Stimulated activated CD8-positive, alpha-beta memory T cell treated with anti-CD3 and anti-CD28 coated beads, Interleukin-7, amount 100 ng/mL, for 1 hour (primary cell): ENCODE results near the gene LITAF.
A peak's percentile ranks its signal among the peaks of the same experiment; 100 is the strongest.

ENCODE experiments used
- DNase-seq, 2 donors: peaks; one replicate each; pipeline ENCODE4 v3.0.0-alpha.2; 2020; ENCODE audit warnings: low read depth in 2 of 2

The LITAF gene

GRCh38 chr16:11586856-11587642 is at the start of gene LITAF:
Gene LITAF, minus strand, starts transcription at chr16:11586919. Its CDS starts 30,189 bp downstream, at chr16:11556730.
- peak in 1 of 2 donors; percentile 27 for DNase-seq

DNA sequence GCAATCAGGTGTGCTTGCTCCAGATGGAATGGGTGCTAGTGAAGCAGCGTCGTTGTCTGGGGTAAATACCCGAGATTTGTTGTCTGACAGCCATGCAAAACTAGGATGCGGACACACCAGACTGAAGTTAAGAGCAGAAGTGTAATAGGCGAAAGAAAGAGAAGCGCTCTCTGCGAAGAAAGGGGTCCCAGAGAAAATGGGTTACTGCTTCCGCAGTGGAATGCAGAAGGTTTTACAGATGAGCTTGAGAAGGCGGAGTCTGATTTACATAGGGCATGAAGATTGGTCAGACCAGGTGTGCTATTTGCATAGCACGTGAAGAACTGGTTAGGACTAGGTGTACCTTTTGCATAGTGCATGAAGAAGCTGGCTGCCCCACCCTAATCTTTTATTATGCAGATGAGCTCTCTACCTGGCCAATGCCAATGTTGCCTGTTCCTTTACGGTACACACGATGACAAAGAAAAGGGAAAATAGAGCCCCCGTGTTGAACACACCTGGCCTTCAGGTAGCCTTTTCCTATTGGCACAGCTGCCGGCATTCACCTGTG is 49.5 kb upstream of the LITAF start:
- no peak for DNase-seq

DNA sequence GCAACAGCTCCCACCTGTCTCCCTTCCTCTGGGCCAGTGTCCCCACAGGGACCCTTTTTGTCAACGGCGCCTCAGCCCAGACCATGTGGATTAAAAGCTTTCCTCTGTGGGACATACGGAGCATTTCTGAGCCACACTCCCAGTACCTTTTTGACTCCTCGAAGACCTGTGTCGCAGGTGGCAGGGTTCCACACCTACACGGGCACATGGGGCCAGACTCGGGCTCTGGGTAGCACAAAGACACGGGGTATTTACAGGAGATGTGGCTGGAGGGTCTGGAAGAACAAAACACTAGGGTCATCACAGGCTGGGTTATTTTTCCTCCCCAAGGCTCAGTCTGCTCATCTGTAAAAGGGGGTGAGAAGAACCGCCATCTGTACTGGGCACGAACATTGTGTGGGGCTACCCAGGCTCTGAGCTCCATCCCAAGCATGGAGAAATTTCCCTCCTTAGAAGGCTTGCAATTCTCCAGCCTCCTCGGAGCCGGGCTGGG is 49.0 kb upstream of the LITAF start:
- DNase-seq: no peak

GRCh38 chr16:11635113-11635652 is 48.5 kb upstream of the LITAF start:
- DNase-seq: no peak

GRCh38 chr16:11634312-11634711 is 47.6 kb upstream of the LITAF start:
- no peak for DNase-seq

DNA sequence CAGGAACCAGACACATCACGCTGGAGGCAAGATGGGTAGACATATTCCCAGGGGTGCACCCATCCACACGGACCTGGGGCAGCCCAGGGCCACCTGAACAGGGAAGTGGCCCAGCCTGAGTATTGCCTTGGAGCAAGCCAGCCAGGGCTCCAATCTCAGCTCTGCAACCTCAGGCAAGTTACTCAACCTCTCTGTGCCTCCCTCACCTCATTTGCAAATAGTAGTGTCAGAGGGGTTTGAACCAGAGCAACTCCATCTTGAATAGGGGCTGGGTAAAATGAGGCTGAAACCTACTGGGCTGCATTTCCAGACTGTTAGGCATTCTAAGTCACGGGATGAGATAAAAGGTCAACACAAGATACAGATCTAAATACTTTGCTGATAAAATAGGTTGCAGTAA is 46.4 kb upstream of the LITAF start:
- no peak for DNase-seq

DNA sequence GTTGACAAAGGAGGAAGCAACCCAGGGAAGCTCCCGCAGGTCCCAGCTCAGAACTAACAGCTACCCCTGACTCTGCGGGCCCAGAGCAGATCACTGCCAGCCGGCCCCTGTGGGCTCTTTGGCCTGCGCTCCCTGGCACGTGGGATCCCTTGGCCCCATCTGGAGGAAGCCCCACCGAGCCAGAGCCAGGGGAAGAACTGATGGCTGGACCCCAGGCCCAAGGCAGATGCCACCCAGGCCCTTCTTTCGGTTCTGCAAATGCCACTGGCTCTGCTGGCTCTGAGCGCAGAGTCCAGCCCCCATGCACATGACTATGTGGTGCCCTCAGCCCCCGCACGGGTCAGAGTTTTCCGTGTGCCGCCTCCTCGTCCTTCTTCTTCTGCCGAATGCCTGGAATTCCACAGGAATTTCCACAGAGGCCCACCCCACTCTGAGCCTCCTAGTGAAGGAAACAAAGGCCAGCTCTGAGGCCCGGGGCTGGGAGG is 45.8 kb upstream of the LITAF start:
- DNase-seq: no peak

DNA sequence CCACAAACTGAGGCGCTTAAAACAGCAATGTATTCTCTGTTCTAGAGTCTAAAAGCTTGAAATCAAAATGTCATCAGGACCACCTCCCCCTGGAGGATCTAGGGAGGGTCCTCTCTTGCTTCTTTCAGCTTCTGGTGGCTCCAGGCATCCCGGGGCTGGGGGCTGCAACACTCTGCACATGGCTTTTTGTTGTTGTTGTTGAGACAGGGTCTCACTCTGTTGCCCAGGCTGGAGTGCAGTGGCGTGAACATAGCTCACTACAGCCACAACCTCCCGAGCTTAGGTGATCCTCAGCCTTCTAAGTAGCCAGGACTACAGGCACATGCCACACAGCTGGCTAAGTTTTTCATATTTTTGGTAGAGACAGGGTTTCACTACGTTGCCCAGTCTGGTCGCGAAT is 44.5 kb upstream of the LITAF start:
- DNase-seq: no peak

GRCh38 chr16:11630768-11631056 is 44.0 kb upstream of the LITAF start:
- DNase-seq: no peak

DNA sequence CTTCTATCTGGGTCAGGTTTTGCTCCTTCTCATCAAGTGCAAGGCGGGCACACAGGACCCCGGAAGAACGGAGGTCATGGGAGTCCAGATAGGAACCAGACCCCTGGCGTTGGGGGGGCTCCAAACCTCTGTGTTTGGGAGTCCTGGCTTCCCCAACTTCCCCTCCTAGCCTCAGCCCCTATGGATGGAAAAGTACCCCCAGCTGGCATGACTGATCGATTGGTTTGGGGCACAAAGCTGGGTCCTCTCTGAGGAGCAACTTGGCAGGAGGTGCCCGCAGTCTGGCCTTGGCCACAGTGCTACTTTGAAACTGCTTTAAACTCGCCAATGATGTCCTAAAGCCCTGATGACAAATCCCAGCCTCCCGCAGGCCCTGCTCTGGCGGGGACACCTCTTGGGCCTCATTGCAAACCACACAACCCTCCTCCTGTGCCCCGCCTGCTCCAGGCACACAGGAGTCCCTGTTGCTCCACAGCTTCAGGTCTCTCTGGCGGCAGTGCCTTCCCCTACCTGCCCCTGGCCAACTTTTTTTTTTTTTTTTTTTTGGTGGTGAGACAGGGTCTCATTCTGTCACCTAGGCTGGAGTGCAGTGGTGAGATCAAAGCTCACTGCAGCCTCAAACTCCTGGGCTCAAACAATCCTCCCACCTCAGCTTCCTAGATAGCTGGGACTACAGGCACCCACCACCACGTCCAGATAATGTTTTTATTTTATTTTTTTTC is 43.5 kb upstream of the LITAF start:
- DNase-seq: no peak

- DNase-seq: no peak
Observed at GRCh38 chr16:11629071-11630030, 42.6 kb upstream of the LITAF start.

DNA sequence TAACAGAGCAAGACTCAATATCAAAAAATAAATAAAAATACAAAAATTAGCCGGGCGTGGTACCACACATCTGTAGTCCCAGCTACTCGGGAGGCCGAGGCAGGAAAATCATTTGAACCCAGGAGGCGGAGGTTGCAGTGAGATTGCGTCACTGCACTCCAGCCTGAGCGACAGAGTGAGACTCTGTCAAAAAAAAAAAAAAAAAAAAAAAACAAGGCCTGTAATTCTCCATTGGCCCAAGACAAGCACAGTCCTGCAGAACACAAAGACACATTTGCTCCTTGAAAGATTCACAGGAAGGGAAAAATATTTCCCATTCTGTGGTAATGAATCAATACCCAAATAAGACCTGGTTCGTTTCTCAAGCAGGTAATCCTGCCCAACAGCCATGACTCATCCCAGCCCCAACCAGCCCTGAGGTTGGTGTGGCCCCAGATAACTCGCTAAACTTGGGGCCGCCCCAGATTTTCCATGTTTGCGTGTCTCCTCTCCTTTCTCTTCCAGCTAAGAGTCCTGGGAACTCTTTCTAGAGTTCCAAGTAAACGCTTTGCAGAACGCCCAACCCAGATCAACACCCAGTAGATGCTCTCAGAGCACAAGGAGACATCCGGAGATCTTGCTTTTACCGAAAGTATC is 41.2 kb upstream of the LITAF start:
- no peak for DNase-seq

- DNase-seq: no peak
Observed at GRCh38 chr16:11627292-11627663, 40.6 kb upstream of the LITAF start.

GRCh38 chr16:11626657-11627291 is 40.1 kb upstream of the LITAF start:
- DNase-seq: no peak

DNA sequence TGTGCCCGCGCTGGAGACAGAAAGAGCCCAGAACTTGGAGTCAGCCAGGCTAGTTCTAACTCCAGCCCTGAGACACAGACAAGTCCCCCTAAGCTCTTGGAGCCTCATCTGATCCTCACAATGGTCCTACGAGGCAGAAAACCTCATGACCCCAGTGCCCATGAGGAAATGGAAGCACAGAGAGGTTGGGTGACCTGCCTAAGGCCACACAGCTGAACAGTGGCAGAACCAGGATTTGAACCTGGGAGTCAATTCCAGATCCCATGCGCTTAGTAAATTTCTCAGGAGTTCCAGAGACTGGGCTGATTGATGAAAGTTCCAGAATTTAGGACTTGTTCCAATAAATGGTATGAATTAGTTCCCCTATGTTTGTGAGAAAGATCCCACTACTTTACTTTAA is 39.0 kb upstream of the LITAF start:
- DNase-seq: no peak

DNA sequence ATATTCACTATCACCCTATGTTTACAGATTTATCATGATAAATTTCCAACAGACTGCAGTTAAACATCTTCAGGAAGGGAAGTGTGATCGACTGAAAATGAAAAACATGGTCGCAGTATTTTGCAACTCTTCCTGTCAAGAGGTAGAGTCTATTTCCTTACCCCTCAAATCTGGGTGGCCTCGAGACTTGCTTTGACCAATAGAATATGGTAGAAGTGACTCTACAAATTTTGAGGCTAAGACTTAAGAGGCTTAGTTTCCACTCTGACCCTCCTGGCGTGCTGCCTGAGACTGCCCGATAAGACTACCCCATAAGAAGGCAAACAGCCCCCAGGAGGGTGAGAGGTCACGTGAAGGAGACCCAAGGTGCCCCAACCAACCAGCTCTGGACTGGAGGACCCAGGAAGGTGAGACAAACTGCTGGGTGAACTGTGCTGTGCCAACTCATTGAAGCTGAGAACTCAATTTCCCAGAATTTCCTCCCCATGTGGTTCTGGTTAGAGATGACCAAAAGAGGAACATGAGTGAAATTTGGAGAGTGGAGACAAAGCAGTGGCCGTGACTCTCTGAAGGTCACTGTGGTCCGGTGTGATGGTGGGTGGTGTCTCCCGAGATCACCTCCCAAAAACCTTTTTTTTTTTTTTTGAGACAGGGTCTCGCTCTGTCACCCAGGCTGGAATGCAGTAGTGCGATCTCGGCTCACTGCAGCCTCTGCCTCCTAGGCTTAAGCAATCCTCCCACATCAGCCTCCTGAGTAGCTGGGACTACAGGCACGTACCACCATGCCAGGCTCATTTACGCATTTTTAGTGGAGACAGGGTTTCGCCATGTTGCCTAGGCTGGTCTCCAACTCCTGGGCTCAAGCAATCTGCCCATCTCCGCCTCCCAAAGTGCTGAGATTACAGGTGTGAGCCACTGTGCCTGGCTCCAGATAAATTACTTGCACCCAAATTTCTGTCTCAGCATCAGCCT is 38.2 kb upstream of the LITAF start:
- DNase-seq: no peak

GRCh38 chr16:11624205-11624604 is 37.5 kb upstream of the LITAF start:
- DNase-seq: no peak

GRCh38 chr16:11621920-11622651 is 35.4 kb upstream of the LITAF start:
- no peak for DNase-seq

DNA sequence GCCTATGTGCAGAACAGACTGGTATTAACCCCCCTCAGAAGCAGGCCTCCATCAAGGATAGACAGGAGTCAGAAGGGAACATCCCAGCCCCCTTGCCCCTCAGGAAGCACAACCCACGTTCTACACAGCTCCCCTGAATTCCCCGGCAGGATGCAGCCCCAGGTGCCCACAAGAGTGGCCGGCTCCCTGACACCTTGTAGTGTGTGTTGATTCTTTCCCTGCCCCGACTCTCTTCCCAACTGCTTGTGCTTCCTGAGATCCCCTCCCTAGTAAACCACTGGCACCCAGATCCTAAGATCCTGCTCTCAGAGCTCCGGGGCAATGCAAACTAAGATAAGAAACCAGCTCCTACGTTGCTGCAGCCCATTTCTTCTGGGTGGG is 34.8 kb upstream of the LITAF start:
- DNase-seq: no peak
